Spinal cord (tissue), 10 donors: ENCODE measurements around the gene CLDN6. TPM values are rescaled to one million over a fixed set of nuclear protein-coding genes. Genes with fewer than 3 reads are reported as not detected.

ENCODE experiments used
- DNase-seq, 6 donors: peaks; one replicate each; pipeline versions ENCODE4 v3.0.0 to v3.0.0-alpha.2; 2013 to 2015; ENCODE audit warnings: low spot score in 6 of 6, low read depth in 4 of 6
- H3K27ac ChIP-seq: one replicate; pipeline ENCODE4 v1.5.1; 2013; ENCODE audit warnings: low read depth, low read length, control low read depth
- H3K27me3 ChIP-seq: one replicate; pipeline ENCODE4 v1.6.1; 2013; ENCODE audit warnings: low read length; ENCODE audit not compliant: control insufficient read depth, insufficient read depth
- H3K36me3 ChIP-seq: one replicate; pipeline ENCODE4 v1.6.1; 2013; ENCODE audit warnings: low read length; ENCODE audit not compliant: control insufficient read depth, insufficient read depth
- H3K4me1 ChIP-seq: one replicate; pipeline ENCODE4 v1.6.1; 2013; ENCODE audit warnings: low read length; ENCODE audit not compliant: control insufficient read depth, insufficient read depth
- H3K4me3 ChIP-seq: one replicate; pipeline ENCODE4 v1.5.1; 2013; ENCODE audit warnings: low read depth, low read length, control low read depth
- H3K9me3 ChIP-seq: one replicate; pipeline ENCODE4 v1.6.1; 2013; ENCODE audit warnings: low read length; ENCODE audit not compliant: control insufficient read depth, insufficient read depth
- WGBS: methylation state at CpG from one replicate; pipeline ENCODE4 v1.1.5; 2013; ENCODE audit warnings: missing lambda C conversion rate; ENCODE audit not compliant: insufficient coverage; 5-methylcytosine and 5-hydroxymethylcytosine counted together
- polyA plus RNA-seq, 2 donors: library from polyadenylated mRNA; unstranded; fragments of 120-200 nt; gene quantifications; one replicate each; pipeline ENCODE4 v1.2.1, GENCODE V29; 2013; ENCODE audit not compliant: insufficient read length in 2 of 2
- total RNA-seq, 2 donors: library from RNA; depleted of rRNA in 1 of 2; stranded (reverse); fragments of 120-200 nt in 1 of 2; fragments of >200 nt in 1 of 2; gene quantifications; one replicate each; pipeline versions ENCODE4 v1.2.3 to v1.2.4, GENCODE V29; 2013 to 2014
- donor health status: healthy.

Gene CLDN6
- total and polyA plus RNA-seq, 4 donors: 0.28 to 1.0 (median 0.43) TPM; not detected in 1

DNA sequence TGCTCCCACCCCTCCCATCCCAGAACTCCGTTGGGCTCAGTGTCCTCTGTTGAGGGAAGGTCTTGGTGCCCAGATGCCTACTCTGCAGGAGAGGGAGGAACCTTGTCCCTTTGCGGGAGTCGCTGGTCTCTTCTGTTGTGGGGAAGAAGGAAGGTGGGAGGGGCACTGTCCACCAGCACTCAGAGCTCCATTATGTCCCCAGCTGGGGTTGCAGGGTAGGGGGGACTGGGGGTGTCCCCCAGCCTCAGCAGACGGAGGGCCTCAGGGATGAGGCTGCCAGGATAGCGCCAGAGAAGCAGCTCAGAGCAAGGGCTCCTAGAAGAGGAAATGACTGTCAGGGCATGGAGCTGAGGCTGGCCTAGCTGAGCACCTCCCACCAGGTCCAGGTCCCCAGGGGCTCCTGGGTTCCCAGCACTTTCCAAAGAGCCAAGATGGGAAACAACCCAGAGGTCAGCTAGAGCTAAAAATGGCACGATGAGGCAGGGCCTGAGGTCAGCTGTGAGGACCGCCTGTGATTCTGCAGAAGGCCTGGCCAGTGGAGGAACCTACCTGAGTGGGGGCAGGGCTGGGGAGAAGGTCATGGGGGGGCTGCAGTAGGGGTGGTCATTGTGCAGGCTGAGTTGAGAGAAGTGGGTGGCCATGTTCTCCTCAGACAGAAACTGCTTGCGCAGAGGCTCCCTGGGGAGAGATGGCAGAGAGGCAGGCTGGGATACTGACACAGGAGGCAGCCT is 4.9 kb upstream of the CLDN6 start:
- H3K27me3 ChIP-seq: peaks cover 29% of the 10 kb centered on the region
- H3K4me1 ChIP-seq: peaks cover 56% of the 10 kb centered on the region
- 77% methylated on average over 6 of the region's 8 CpGs for WGBS
- no peaks in the 10 kb centered on the region for H3K9me3 ChIP-seq
- H3K36me3 ChIP-seq: peaks cover 24% of the 10 kb centered on the region
- peak overlapping the region; percentile 95 for H3K27ac ChIP-seq
- peak overlapping the region; percentile 93 for H3K4me3 ChIP-seq
- DNase-seq: no peak

DNA sequence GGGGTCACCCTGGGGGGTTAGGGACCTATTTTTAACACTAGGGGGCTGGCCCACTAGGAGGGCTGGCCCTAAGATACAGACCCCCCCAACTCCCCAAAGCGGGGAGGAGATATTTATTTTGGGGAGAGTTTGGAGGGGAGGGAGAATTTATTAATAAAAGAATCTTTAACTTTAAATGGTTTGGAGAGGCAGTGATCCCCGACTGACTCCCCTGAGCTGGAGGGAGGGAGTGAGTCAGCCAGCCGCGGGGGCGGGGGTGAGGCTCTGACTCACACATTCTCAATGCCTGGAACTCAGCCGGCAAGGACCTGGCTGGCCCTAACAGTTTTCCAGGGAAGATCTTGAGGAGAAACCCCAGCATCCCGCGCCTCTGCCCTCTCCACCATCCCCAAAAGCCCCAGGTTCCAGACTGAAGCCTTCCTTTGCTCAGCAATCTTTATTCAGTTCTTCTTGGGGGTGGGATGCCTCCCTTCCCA is 4.3 kb upstream of the CLDN6 start:
- H3K9me3 ChIP-seq: no peaks in the 10 kb centered on the region
- DNase-seq: peak in 1 of 6 donors; percentile 75
- H3K36me3 ChIP-seq: peaks cover 19% of the 10 kb centered on the region
- peaks cover 35% of the 10 kb centered on the region for H3K27me3 ChIP-seq
- peaks cover 58% of the 10 kb centered on the region for H3K4me1 ChIP-seq
- 50% methylated on average over 4 of the region's 8 CpGs for WGBS
- H3K4me3 ChIP-seq: peak overlapping the region; percentile 93
- peak overlapping the region; percentile 95 for H3K27ac ChIP-seq

DNA sequence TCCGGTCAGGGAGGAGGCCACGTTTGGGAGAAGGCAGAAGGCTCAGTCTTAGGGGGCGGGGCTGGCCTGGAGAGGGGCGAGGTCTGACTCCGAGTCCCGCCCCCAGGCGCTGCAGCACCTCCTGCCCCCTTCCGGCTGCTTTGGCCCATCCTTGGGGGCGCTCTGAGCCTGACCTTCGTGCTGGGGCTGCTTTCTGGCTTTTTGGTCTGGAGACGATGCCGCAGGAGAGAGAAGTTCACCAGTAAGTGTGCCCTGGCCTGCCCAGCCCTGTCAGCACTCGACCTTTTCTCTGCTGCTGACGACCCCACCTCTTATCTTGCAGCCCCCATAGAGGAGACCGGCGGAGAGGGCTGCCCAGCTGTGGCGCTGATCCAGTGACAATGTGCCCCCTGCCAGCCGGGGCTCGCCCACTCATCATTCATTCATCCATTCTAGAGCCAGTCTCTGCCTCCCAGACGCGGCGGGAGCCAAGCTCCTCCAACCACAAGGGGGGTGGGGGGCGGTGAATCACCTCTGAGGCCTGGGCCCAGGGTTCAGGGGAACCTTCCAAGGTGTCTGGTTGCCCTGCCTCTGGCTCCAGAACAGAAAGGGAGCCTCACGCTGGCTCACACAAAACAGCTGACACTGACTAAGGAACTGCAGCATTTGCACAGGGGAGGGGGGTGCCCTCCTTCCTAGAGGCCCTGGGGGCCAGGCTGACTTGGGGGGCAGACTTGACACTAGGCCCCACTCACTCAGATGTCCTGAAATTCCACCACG is 3.6 kb upstream of the CLDN6 start:
- H3K4me1 ChIP-seq: peaks cover 58% of the 10 kb centered on the region
- H3K9me3 ChIP-seq: no peaks in the 10 kb centered on the region
- peak in 2 of 6 donors; percentile 33 to 74 for DNase-seq
- H3K27me3 ChIP-seq: peaks cover 39% of the 10 kb centered on the region
- H3K4me3 ChIP-seq: peak overlapping the region; percentile 93
- 8% methylated on average over 17 of the region's 25 CpGs for WGBS
- peaks cover 13% of the 10 kb centered on the region for H3K36me3 ChIP-seq
- peak overlapping the region; percentile 95 for H3K27ac ChIP-seq

DNA sequence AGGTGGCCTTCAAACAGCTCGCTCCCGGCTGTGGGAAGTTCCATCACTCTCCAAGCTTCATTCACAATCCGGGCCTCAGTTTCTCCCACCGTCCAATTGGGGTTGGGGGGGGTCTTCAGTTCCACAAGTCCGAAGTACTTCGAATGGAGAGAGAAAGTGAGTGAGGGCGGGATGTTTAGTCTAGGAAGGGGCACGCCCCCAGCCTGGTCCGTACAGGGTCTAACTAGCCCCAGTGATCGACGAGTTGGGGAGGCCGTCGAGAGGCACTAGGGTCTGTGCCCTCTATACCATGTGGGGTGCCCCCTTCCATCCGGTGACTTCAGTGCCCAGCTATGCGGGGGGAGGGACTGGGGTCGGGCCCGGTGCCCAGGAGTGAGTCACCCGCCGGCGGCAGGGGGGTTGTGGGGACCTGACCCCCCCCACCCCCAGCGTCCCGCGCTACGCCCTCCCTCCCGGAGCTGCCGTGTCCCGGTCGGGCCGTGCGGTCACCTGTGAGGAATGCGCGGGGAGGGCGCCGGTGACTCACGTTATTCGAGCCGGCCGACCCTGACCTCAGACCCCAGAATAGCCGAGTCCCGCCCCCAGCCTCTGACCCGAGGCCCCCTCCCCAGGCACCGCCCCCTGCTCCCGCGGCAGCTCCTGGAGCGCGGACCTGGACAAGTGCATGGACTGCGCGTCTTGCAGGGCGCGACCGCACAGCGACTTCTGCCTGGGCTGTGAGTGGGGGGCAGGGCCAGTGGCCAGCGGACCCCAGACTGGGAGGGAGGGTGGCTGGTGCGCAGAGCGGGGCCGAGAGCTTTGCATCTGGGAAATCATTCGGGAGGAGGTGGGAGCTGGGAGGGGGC is 2.8 kb upstream of the CLDN6 start:
- Histone ChIP-seq H3K4me3 (peak overlapping the region; percentile 93), H3K4me1 (peaks cover 58% of the 10 kb centered on the region), H3K27ac (peak overlapping the region; percentile 95), H3K9me3 (no peaks in the 10 kb centered on the region), H3K27me3 (peaks cover 39% of the 10 kb centered on the region), H3K36me3 (peaks cover 9% of the 10 kb centered on the region)
- WGBS: 2% methylated on average over 54 of the region's 57 CpGs
- peak in 2 of 6 donors; percentile 5 to 58 for DNase-seq

DNA sequence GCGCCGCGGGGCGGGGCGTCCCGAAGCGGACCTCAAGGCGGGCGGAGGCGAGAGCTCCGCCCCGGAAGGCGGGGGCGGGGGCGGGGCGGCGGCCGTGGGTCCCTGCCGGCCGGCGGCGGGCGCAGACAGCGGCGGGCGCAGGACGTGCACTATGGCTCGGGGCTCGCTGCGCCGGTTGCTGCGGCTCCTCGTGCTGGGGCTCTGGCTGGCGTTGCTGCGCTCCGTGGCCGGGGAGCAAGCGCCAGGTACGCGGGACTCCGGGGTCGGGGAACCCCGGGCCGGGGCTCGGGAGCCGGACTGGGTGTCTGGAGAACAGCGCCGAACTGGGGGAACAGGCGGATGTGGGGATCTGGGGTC is 2.2 kb upstream of the CLDN6 start, which contains the start of gene TNFRSF12A:
Gene TNFRSF12A, plus strand, starts transcription at position 122 of the 357 bp plus-strand sequence. Its CDS starts 30 bp downstream, at position 152.
- Histone ChIP-seq H3K4me3 (peak within 1 kb of the TSS; percentile 93), H3K9me3 (no peaks in the 10 kb centered on the region), H3K27ac (peak within 1 kb of the TSS; percentile 95), H3K36me3 (peaks cover 7% of the 10 kb centered on the region), H3K4me1 (peaks cover 58% of the 10 kb centered on the region), H3K27me3 (peaks cover 43% of the 10 kb centered on the region)
- DNase-seq: peak in 2 of 6 donors; percentile 65 to 85
- WGBS: under 1% methylated on average over 47 of the region's 49 CpGs

DNA sequence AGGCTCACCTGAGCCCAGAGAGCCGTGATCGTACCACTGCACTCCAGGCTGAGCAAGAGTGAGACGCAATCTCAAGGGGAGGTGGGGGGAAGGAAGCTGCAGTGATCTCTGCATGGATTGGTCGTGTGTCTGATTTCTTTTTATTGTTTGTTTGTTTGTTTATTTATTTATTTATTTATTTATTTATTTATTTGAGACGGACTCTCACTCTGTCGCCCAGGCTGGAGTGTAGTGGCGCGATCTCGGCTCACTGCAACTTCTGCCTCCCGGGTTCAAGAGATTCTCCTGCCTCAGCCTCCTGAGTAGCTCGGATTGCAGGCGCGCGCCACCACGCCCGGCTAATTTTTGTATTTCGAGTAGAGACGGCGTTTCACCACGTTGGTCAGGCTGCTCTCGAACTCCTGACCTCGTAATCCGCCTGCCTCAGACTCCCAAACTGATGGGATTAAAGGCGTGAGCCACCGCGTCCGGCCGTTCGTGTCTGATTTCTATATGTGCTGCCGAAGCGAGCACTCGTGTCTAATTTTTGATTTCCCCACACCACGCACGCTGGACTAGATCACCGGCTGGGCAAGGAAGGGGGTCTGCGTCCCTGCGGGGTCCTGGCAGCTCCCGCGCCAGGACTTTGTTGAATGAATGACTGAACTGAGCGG is 1.7 kb upstream of the CLDN6 start:
- Histone ChIP-seq H3K27ac (no peak overlapping the region), H3K27me3 (peaks cover 45% of the 10 kb centered on the region), H3K4me3 (peak overlapping the region; percentile 93), H3K36me3 (peaks cover 7% of the 10 kb centered on the region), H3K9me3 (no peaks in the 10 kb centered on the region), H3K4me1 (peaks cover 58% of the 10 kb centered on the region)
- DNase-seq: no peak
- 38% methylated on average over 39 of the region's 40 CpGs for WGBS

DNA sequence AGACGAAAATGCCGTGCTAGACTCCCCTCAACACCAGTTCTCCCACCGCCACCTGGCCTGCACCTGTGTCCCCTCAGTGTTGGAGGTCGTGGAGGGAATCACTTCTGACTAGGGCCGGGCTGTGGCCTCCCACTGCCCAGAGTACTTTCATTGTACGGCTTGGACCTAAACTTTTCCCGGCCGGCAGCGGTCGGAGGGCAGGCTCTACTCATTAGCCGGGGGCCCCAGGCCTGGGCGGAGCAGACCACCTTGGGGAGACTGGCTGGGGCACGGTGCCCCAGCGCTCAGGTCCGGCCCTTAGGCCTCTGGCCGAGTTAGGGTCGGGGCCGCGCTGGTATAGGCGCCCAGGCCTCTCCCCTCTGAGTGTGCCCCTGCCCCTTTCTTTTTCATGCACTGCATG is 639 bp downstream of the CLDN6 start:
- 15% methylated on average over 20 of the region's 20 CpGs for WGBS
- peaks cover 68% of the 10 kb centered on the region for H3K27me3 ChIP-seq
- no peak overlapping the region for H3K4me3 ChIP-seq
- DNase-seq: no peak
- H3K36me3 ChIP-seq: peaks cover 4% of the 10 kb centered on the region
- H3K4me1 ChIP-seq: peaks cover 46% of the 10 kb centered on the region
- no peak overlapping the region for H3K27ac ChIP-seq
- H3K9me3 ChIP-seq: no peaks in the 10 kb centered on the region

DNA sequence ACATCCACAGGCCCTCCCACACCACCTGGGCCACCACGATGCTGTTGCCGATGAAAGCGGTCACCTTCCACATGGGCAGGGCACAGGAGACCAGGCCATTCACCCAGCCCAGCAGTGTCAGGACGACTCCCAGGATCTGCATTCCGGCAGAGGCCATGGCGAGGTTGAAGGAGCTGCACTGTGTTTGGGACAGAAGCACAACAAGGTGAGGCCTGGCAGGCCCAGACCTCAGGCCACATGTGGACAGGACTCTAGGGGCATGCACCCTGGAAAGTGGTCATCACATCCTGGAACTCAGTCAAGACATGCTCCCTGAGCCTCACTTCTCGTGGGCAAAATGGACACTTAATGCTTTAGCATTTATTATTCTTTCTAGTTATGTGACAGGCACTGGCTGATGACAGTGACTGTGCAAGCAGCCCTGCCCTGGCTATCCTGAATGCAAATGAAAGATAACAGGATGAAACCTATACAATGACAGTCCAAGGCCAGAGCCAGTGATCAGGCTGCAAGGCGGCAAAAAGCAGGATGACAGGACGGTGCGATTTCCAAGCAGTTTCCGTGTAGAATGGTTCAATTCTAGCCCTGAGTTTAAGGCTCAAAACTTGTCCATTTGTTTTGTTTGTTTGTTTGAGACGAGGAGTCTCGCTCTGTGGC is 2.0 kb downstream of the CLDN6 start:
- WGBS: 80% methylated on average over 12 of the region's 13 CpGs
- H3K9me3 ChIP-seq: no peaks in the 10 kb centered on the region
- H3K27me3 ChIP-seq: peaks cover 80% of the 10 kb centered on the region
- H3K36me3 ChIP-seq: no peaks in the 10 kb centered on the region
- H3K4me3 ChIP-seq: no peak overlapping the region
- peaks cover 36% of the 10 kb centered on the region for H3K4me1 ChIP-seq
- no peak for DNase-seq
- H3K27ac ChIP-seq: no peak overlapping the region
